Inflammatory macrophage (primary cell): ENCODE data around the gene PLA2G4D.

Source experiments
- DNase-seq, 2 donors: peaks; one replicate each; pipeline ENCODE4 v3.0.0-alpha.2; 2020 to 2022

The PLA2G4D gene

GRCh38 chr15:42089942-42090341 is 4.4 kb downstream of the PLA2G4D start:
- DNase-seq: no peak

GRCh38 chr15:42088801-42089640 is 5.3 kb downstream of the PLA2G4D start:
- no peak for DNase-seq

GRCh38 chr15:42087926-42088800 is 6.2 kb downstream of the PLA2G4D start:
- no peak for DNase-seq

GRCh38 chr15:42087460-42087859 is 6.9 kb downstream of the PLA2G4D start:
- no peak for DNase-seq

GRCh38 chr15:42085721-42086120 is 8.6 kb downstream of the PLA2G4D start:
- DNase-seq: no peak

GRCh38 chr15:42085236-42085605 is 9.1 kb downstream of the PLA2G4D start:
- no peak for DNase-seq

GRCh38 chr15:42084465-42085235 is 9.7 kb downstream of the PLA2G4D start:
- peak; percentile 71 to 73 for DNase-seq

- no peak for DNase-seq
Observed at GRCh38 chr15:42083916-42084315, 10.4 kb downstream of the PLA2G4D start.

- no peak for DNase-seq
Observed at GRCh38 chr15:42083605-42083908, 10.8 kb downstream of the PLA2G4D start.

GRCh38 chr15:42082823-42083604 is 11.3 kb downstream of the PLA2G4D start:
- no peak for DNase-seq

- no peak for DNase-seq
Observed at GRCh38 chr15:42082141-42082540, 12.2 kb downstream of the PLA2G4D start.

GRCh38 chr15:42080919-42081830 is 13.2 kb downstream of the PLA2G4D start:
- DNase-seq: no peak

GRCh38 chr15:42080186-42080918 is 14.0 kb downstream of the PLA2G4D start:
- no peak for DNase-seq

- no peak for DNase-seq
Observed at GRCh38 chr15:42079401-42079908, 14.9 kb downstream of the PLA2G4D start.

GRCh38 chr15:42078903-42079302 is 15.5 kb downstream of the PLA2G4D start:
- no peak for DNase-seq

- DNase-seq: no peak
Observed at GRCh38 chr15:42077689-42078088, 16.7 kb downstream of the PLA2G4D start.

GRCh38 chr15:42073418-42073817 is 20.9 kb downstream of the PLA2G4D start:
- no peak for DNase-seq

GRCh38 chr15:42072141-42072685 is 22.1 kb downstream of the PLA2G4D start:
- DNase-seq: no peak

- DNase-seq: no peak
Observed at GRCh38 chr15:42071717-42072116, 22.6 kb downstream of the PLA2G4D start.

GRCh38 chr15:42070976-42071350 is 23.4 kb downstream of the PLA2G4D start:
- no peak for DNase-seq
